HL-60 (cell line): ENCODE data around the gene USF2.
A peak's percentile ranks its signal among the peaks of the same experiment; 100 is the strongest.

Experiments
- DNase-seq, 2 experiments: peaks; one replicate each; pipeline ENCODE4 v3.0.0-alpha.2; 2010 to 2020; ENCODE audit warnings: low read depth in 1 of 2, low spot score in 1 of 2
- H3K27ac ChIP-seq: fragments of 250-450 bp; sonication (Bioruptor Pico); replicated peaks from 2 replicates; pipeline ENCODE4 v1.5.1; 2020; ENCODE audit warnings: mild to moderate bottlenecking, moderate library complexity
- H3K27me3 ChIP-seq: fragments of 250-450 bp; sonication (Bioruptor Pico); 2 replicates; pipeline ENCODE4 v1.5.1; 2021; ENCODE audit warnings: mild to moderate bottlenecking, moderate library complexity; ENCODE audit not compliant: insufficient read depth, poor library complexity, severe bottlenecking
- H3K4me3 ChIP-seq: replicated peaks from 2 replicates; pipeline ENCODE4 v1.5.1; 2011; ENCODE audit warnings: mild to moderate bottlenecking, control low read depth, low read length; ENCODE audit not compliant: insufficient read depth
- CTCF ChIP-seq: IDR thresholded peaks from one replicate; pipeline ENCODE4 v1.5.1; 2011; ENCODE audit warnings: low read length, control low read depth, inconsistent platforms; ENCODE audit not compliant: insufficient read depth
- GABPA ChIP-seq: IDR thresholded peaks from 2 replicates; pipeline ENCODE4 v1.6.1; 2012; ENCODE audit warnings: low read depth
- POLR2AphosphoS5 ChIP-seq: IDR thresholded peaks from 2 replicates; pipeline ENCODE4 v1.6.1; 2012; ENCODE audit warnings: low read depth
- REST ChIP-seq: IDR thresholded peaks from 2 replicates; pipeline ENCODE4 v1.6.1; 2012; ENCODE audit warnings: low read depth; ENCODE audit not compliant: insufficient replicate concordance
- SPI1 ChIP-seq: IDR thresholded peaks from 2 replicates; pipeline ENCODE4 v1.6.1; 2012; ENCODE audit warnings: low read depth, mild to moderate bottlenecking, borderline replicate concordance

USF2 gene

GRCh38 chr19:35229601-35230000, 39.2 kb upstream of the USF2 start:
- no peak overlapping the region for H3K4me3 ChIP-seq
- H3K27me3 ChIP-seq, result no peaks in the 10 kb centered on the region
- no peak for DNase-seq
- H3K27ac ChIP-seq, result no peak overlapping the region
- no peak for TF ChIP-seq REST

GRCh38 chr19:35231956-35232645, 36.7 kb upstream of the USF2 start:
- Histone ChIP-seq H3K27me3 (no peaks in the 10 kb centered on the region), H3K4me3 (no peak overlapping the region), H3K27ac (no peak overlapping the region)
- no peak for DNase-seq
- TF ChIP-seq CTCF (no peak), SPI1 (no peak), GABPA (no peak), REST (no peak), POLR2AphosphoS5 (no peak)

GRCh38 chr19:35232912-35233311, 35.9 kb upstream of the USF2 start:
- Histone ChIP-seq H3K27ac (no peak overlapping the region), H3K4me3 (no peak overlapping the region), H3K27me3 (no peaks in the 10 kb centered on the region)
- TF ChIP-seq POLR2AphosphoS5 (no peak), GABPA (no peak), REST (no peak), SPI1 (no peak)
- no peak for DNase-seq

GRCh38 chr19:35236638-35237400, 31.9 kb upstream of the USF2 start:
- no peaks in the 10 kb centered on the region for H3K27me3 ChIP-seq
- peak in 1 of 2 experiments; percentile 18 for DNase-seq

More at GRCh38 chr19:35236638-35237400, 31.9 kb upstream of the USF2 start:
- Histone ChIP-seq H3K27ac (no peak overlapping the region), H3K4me3 (no peak overlapping the region)
- TF ChIP-seq SPI1 (no peak), REST (no peak), CTCF (no peak), GABPA (no peak), POLR2AphosphoS5 (no peak)
